Measurements from ENCODE around the gene USP54. TPM values are rescaled to one million over a fixed set of nuclear protein-coding genes. Genes with fewer than 3 reads are reported as not detected.

USP54 gene
- total RNA-seq, 1 donor from 2014 or later, result 9.1 TPM

DNA sequence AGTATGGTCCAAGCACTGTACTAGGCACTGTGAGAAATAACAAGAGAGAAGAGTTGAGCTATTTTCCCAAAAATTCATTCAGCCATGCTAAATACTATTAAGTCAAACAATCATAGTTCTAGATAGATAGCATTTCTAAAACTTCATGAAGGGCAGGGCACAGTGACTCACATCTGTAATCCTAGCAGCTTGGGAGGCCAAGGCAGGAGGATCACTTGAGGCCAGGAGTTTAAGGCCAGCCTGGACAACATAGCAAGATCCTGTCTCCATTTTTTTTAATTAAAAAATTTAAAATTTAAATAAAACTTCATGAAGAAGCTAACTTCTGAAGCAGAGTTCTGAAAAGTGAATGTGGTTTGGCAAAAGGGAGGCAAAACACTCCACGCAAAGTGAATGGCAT is 29.9 kb downstream of the USP54 start:
- TF ChIP-seq, protein P1, sequence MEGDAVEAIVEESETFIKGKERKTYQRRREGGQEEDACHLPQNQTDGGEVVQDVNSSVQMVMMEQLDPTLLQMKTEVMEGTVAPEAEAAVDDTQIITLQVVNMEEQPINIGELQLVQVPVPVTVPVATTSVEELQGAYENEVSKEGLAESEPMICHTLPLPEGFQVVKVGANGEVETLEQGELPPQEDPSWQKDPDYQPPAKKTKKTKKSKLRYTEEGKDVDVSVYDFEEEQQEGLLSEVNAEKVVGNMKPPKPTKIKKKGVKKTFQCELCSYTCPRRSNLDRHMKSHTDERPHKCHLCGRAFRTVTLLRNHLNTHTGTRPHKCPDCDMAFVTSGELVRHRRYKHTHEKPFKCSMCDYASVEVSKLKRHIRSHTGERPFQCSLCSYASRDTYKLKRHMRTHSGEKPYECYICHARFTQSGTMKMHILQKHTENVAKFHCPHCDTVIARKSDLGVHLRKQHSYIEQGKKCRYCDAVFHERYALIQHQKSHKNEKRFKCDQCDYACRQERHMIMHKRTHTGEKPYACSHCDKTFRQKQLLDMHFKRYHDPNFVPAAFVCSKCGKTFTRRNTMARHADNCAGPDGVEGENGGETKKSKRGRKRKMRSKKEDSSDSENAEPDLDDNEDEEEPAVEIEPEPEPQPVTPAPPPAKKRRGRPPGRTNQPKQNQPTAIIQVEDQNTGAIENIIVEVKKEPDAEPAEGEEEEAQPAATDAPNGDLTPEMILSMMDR (IDR thresholded peaks at IDR 0.05; ENCODE audit: partially characterized antibody, unreplicated experiment), result no peak
- Mint-ChIP-seq H3K4me1 (ENCODE audit: low read depth, unreplicated experiment) (no peaks in the 10 kb centered on the region), H3K4me3 (ENCODE audit: unreplicated experiment) (no peak overlapping the region), H3K27ac (ENCODE audit: unreplicated experiment) (no peak overlapping the region), H3K9me3 (ENCODE audit: unreplicated experiment) (no peaks in the 10 kb centered on the region), H3K36me3 (ENCODE audit: unreplicated experiment) (no peaks in the 10 kb centered on the region), H3K27me3 (ENCODE audit: unreplicated experiment) (no peaks in the 10 kb centered on the region)
- DNase-seq, result no peak

DNA sequence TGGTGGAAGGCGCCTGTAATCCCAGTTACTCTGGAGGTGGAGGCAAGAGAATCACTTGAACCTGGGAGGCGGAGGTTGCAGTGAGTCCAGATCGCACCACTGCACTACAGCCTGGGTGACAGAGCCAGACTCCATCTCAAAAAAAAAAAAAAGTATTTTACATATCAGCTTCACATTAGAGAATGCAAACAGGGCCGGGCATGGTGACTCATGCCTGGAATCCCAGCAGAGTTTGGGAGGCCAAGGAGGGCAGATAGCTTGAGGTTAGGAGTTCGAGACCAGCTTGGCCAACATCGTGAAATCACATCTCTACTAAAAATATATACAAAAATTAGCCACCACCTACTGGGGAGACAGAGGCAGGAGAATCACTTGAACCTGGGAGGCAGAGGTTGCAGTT is 31.6 kb downstream of the USP54 start:
- Mint-ChIP-seq H3K4me3 (ENCODE audit: unreplicated experiment) (no peak overlapping the region), H3K9me3 (ENCODE audit: unreplicated experiment) (no peaks in the 10 kb centered on the region), H3K36me3 (ENCODE audit: unreplicated experiment) (no peaks in the 10 kb centered on the region), H3K27me3 (ENCODE audit: unreplicated experiment) (no peaks in the 10 kb centered on the region), H3K4me1 (ENCODE audit: low read depth, unreplicated experiment) (no peaks in the 10 kb centered on the region), H3K27ac (ENCODE audit: unreplicated experiment) (no peak overlapping the region)
- no peak for DNase-seq
- TF ChIP-seq, protein P1 (IDR thresholded peaks at IDR 0.05; ENCODE audit: partially characterized antibody, unreplicated experiment), result no peak

DNA sequence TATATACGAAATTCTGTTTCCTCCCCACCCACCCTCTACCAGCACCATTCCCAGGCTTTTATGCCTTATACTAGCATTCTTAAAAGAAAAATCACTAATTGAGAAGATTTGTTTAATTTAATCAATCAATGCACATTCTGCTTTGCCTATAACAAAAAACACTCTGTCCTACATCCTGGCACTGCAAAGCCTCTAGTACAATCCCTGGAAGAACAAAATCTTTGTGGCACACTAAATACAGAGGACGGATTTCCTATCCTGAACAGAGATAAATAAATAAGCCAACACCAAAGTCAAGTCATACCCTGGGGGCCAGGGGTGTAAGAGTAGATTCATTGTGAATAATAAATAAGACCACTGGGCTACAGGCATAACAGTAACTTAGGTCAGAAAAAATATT is 34.3 kb downstream of the USP54 start:
- no peaks in the 10 kb centered on the region for H3K27me3 Mint-ChIP-seq (ENCODE audit: unreplicated experiment)
- H3K4me1 Mint-ChIP-seq (ENCODE audit: low read depth, unreplicated experiment), result peaks cover 3% of the 10 kb centered on the region
- H3K36me3 Mint-ChIP-seq (ENCODE audit: unreplicated experiment), result no peaks in the 10 kb centered on the region
- no peak overlapping the region for H3K4me3 Mint-ChIP-seq (ENCODE audit: unreplicated experiment)
- TF ChIP-seq, protein P1 (IDR thresholded peaks at IDR 0.05; ENCODE audit: partially characterized antibody, unreplicated experiment), result no peak
- no peak for DNase-seq
- no peak overlapping the region for H3K27ac Mint-ChIP-seq (ENCODE audit: unreplicated experiment)
- no peaks in the 10 kb centered on the region for H3K9me3 Mint-ChIP-seq (ENCODE audit: unreplicated experiment)

DNA sequence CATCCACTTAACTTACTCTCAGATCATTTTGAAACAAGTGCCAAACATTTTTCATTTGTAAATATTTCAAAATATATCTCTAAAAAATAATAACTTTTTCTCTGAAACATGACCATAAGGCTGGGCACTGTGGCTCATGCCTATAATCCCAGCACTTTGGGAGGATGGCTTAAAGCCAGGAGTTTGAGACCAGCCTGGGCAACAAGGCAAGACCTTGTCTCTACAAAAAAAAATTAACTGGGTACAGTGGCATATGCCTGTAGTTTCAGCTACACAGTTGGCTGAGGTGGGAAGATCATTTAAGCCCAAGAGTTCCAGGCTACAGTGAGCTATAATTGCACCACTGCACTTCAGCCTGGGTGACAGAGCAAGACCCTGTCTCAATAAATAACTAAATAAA is 36.4 kb downstream of the USP54 start:
- no peaks in the 10 kb centered on the region for H3K27me3 Mint-ChIP-seq (ENCODE audit: unreplicated experiment)
- no peak for DNase-seq
- no peaks in the 10 kb centered on the region for H3K36me3 Mint-ChIP-seq (ENCODE audit: unreplicated experiment)
- H3K4me1 Mint-ChIP-seq (ENCODE audit: low read depth, unreplicated experiment), result peaks cover 3% of the 10 kb centered on the region
- TF ChIP-seq, protein P1 (IDR thresholded peaks at IDR 0.05; ENCODE audit: partially characterized antibody, unreplicated experiment), result no peak
- no peaks in the 10 kb centered on the region for H3K9me3 Mint-ChIP-seq (ENCODE audit: unreplicated experiment)
- H3K4me3 Mint-ChIP-seq (ENCODE audit: unreplicated experiment), result no peak overlapping the region
- H3K27ac Mint-ChIP-seq (ENCODE audit: unreplicated experiment), result no peak overlapping the region

DNA sequence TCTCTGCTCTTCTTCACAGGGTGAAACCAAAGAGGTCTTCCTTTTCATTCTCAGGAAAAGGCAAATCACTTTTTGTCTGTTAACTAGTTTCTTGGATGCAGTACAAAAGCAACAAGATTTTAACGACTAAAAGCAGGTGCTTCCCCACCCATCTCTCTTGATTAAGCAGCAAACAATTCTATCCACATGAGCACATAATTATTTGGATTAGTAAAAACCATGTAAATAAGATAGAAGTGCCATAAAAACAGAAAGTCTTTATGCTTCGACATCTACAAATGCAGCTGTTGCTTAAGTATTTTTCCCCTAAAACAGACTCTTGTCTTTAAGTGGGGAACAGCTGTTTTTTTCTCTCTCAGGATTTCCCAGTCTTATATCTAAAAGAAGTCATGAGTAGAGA is 37.4 kb downstream of the USP54 start:
- Mint-ChIP-seq H3K36me3 (ENCODE audit: unreplicated experiment) (no peaks in the 10 kb centered on the region), H3K4me1 (ENCODE audit: low read depth, unreplicated experiment) (peaks cover 3% of the 10 kb centered on the region), H3K9me3 (ENCODE audit: unreplicated experiment) (no peaks in the 10 kb centered on the region), H3K27ac (ENCODE audit: unreplicated experiment) (no peak overlapping the region), H3K27me3 (ENCODE audit: unreplicated experiment) (no peaks in the 10 kb centered on the region), H3K4me3 (ENCODE audit: unreplicated experiment) (no peak overlapping the region)
- TF ChIP-seq, protein P1 (IDR thresholded peaks at IDR 0.05; ENCODE audit: partially characterized antibody, unreplicated experiment), result no peak
- no peak for DNase-seq
